ENCODE results near the gene APOC1.
"Not testable (repeated sequence)": the region's sequence is repeated elsewhere in the genome, so short reads cannot be mapped to it uniquely, and the experiment has no call there.

Gene APOC1

GRCh38 chr19:44914433-44915206 is at the start of gene APOC1:
APOC1 (plus strand) TSS chr19:44914608; CDS start chr19:44914892, 284 bp downstream.
- peak; percentile 91 for DNase-seq

GRCh38 chr19:44865196-44865767 is 49.1 kb upstream of the APOC1 start:
- DNase-seq = no peak

GRCh38 chr19:44866664-44867063 is 47.7 kb upstream of the APOC1 start:
- DNase-seq = no peak

- no peak for DNase-seq
Observed at GRCh38 chr19:44867578-44867977, 46.8 kb upstream of the APOC1 start.

GRCh38 chr19:44869733-44870470 is 44.5 kb upstream of the APOC1 start:
- no peak for DNase-seq

GRCh38 chr19:44871809-44872208 is 42.6 kb upstream of the APOC1 start:
- no peak for DNase-seq

- no peak for DNase-seq
Observed at GRCh38 chr19:44872661-44873060, 41.7 kb upstream of the APOC1 start.

- no peak for DNase-seq
Observed at GRCh38 chr19:44874317-44874716, 40.1 kb upstream of the APOC1 start.

- no peak for DNase-seq
Observed at GRCh38 chr19:44875666-44876451, 38.5 kb upstream of the APOC1 start.

GRCh38 chr19:44876930-44877535 is 37.4 kb upstream of the APOC1 start:
- DNase-seq = no peak

- DNase-seq = no peak
Observed at GRCh38 chr19:44878120-44878865, 36.1 kb upstream of the APOC1 start.

- DNase-seq = no peak
Observed at GRCh38 chr19:44879309-44880065, 34.9 kb upstream of the APOC1 start.

GRCh38 chr19:44882063-44882462 is 32.3 kb upstream of the APOC1 start:
- no peak for DNase-seq

GRCh38 chr19:44882619-44883397 is 31.6 kb upstream of the APOC1 start:
- DNase-seq = not testable (repeated sequence)

GRCh38 chr19:44883922-44884321 is 30.5 kb upstream of the APOC1 start:
- no peak for DNase-seq

GRCh38 chr19:44884566-44884965 is 29.8 kb upstream of the APOC1 start:
- no peak for DNase-seq

- DNase-seq = no peak
Observed at GRCh38 chr19:44886141-44886540, 28.3 kb upstream of the APOC1 start.

GRCh38 chr19:44887648-44888047 is 26.8 kb upstream of the APOC1 start:
- no peak for DNase-seq

- not testable (repeated sequence) for DNase-seq
Observed at GRCh38 chr19:44888335-44888734, 26.1 kb upstream of the APOC1 start.

GRCh38 chr19:44889830-44890365 is 24.5 kb upstream of the APOC1 start:
- no peak for DNase-seq
